GM19468 (cell line): ENCODE results near the gene SLC16A3.
"Not testable (repeated sequence)": the region's sequence is repeated elsewhere in the genome, so short reads cannot be mapped to it uniquely, and the experiment has no call there.

Source experiments
- ATAC-seq: cut with Tn5 transposase; IDR thresholded peaks from one replicate; pipeline ENCODE4 v1.9.1; 2021; ENCODE audit warnings: mild to moderate bottlenecking, moderate library complexity, moderate number of reproducible peaks; ENCODE audit not compliant: unreplicated experiment; ENCODE audit errors: extremely low read depth

SLC16A3 gene

GRCh38 chr17:82259972-82260961 lies 31.4 kb downstream of the SLC16A3 start:
- ATAC-seq = not testable (repeated sequence)

- ATAC-seq = no peak
These were observed 33.5 kb downstream of the SLC16A3 start for GRCh38 chr17:82262344-82262743.

DNA sequence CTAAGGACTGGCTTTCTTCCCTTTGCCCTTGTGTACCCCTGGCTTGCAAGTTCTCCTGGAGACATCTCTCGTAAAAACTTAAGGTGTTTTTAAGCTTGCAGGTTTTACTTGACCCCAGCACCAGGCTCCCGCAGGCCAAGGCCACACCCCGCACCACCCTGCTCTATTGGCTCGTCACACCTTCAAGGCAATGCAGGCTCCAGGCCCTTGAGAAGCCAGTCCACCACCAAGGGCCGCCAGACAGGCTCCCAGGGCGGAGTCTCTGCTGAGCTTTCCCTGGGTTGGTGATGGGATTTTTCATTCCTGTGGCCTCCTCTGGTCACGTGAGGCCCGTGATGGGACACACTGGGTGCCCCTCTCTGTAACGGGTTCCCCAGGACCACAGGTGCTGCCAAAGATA lies 34.8 kb downstream of the SLC16A3 start:
- no peak for ATAC-seq

DNA sequence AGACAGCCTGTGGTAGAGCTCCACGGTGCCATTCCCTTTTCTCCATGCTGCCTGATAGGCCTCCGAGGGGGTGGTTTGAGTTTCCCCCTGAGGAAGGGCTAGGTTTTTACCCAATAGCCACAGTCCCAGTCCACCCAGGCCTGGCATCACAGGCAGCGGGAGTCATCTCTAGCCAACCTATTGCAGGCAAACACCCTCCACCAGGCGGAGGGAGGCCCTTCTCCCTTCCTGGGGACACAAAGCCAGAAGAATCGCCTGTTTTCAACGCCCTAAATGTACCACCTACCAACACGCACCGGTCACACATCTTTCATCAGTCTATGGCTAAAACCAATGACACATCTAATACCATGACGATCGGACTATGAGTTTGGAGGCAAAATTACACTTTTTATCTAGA lies 37.3 kb downstream of the SLC16A3 start:
- no peak for ATAC-seq

DNA sequence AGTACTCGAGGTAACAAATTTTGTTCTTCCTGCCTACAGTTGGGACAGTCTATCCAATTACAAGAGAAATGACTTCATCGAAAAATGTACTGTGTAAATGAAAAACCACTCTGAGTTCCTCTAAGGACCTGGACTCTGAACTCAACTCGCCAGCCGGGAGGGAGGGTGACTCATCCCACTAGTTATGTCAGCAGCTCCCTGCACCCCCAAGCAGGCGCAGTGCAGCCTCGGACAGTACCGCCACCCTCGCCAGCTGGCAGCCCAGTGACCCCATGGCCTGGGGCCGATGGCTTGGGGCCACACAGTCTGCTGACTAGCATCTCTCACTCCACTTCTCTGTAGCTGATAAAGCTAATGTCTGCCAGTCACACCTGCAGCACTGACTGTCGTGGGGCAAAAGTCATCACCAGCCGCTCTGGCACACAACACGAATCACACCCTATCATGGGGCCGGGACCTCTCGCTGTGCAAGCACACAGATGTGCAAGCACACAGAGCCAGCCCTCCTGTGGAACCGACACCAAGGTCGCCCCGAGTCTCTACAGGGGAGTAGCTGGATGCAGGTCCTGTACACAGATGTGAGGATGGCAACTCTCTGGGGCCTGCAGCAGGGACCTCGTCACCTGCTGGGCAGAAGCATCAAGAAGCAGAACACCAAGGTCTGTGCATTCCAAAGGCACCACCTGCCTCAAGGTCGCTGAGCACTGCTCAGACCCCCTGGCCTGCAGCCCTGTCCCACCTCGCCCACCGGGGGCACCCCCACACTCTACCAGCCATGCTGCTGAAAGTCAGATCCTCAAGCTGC lies 38.9 kb downstream of the SLC16A3 start:
- no peak for ATAC-seq

DNA sequence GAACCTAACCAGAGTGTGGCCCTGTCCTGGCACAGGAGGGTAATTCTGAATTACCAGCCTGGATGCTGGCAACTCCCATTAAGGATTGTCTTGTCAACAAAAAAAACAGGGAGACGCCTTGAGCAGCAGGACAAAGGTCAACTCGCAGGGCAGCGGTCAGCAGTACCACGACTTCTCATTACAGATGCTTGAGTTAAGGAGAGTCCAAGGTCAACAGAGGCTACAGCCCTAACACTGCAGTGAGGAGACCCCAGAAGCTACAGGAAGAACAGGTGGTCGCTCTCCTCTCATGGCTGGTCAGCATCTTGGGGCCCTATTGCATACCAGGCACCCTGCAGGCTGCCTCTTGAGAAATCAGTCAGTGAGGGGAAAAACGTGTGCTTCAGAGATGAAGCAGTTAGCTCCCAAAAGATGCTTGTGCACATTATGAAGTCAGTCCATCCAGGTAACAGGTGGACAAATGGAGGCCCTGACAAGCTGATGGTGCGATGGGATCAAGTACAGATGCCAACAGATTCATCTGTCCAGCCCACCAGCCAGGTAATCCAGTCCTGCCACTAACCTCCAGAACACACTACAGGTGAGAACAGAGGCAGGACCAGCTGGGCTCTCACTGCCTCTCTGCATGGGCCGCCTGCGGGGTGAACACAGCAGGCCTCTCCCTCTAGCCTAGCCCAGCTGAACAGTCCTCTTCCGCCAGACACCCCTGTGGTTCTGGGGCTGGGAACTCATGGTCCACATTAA lies 40.5 kb downstream of the SLC16A3 start:
- no peak for ATAC-seq

DNA sequence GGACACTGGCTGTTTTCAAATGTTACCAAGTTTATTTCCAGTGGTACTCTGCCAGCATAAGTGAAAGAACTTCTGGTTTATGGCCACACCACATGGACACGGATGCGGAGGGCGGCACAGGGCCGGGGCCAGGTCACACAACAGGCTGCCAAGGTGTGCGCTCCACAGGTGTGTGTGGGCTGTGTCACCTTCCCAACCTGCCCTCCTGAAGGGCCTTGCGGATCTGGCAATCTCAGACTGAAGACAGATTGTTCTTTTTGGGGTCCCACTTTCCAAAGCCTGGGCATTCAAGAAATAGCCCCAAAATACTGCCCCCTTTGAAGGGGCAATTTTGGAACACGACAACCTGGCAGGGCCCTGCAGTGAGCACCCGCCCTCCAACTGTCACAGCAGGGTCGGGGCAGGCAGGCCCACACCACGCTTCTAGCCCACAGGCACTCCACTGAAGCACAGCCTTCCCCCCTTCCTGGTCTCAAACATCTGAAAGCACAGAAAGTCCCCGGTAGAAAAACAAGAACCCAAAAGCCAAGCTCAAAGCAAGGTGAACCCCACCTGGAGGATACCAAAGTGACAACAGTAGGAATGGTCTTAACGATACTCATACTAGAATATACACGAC lies 41.1 kb downstream of the SLC16A3 start:
- no peak for ATAC-seq

- no peak for ATAC-seq
These were observed 41.8 kb downstream of the SLC16A3 start for GRCh38 chr17:82270651-82271050.

GRCh38 chr17:82271401-82271800 lies 42.6 kb downstream of the SLC16A3 start:
- ATAC-seq = no peak

DNA sequence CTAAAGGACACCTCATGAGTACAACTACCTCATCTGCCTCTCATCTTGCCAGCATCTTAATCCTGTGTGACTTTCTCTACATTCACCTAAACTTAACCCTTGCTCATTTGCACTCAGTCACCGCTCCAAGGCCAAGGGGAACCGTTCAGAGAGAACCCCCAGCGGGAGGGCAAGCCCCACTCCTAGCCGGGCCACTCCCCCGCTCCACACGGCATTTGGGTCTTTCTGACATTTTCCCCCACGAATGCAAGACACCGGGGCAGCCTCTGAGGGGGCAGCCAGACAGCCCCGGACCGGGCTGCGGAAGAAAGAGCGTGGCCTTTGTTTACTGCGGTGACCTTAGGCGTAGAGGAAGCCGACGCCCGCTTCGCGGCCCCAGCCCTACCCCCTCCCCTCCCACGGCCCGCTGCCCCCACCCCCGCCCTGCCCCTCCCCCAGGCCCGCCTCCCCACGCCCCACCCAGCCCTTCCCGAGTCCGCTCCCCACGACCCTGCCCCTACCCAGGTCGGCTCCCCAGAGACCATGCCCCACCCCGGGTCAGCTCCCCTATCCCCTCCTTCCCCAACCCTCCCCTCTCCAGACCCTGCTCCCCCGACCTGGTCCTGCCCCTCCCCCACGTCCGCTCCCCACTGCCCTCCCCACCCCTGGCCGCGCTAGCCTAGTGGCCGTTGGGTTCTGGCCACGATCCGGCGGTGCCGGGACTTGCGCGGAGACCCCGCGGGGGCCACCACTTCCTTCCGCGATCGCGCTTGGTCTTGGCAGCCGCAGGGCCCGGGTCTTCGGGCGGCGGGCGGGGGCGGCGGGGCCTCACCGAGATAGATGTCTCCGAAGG lies 43.9 kb downstream of the SLC16A3 start:
- ATAC-seq = no peak

DNA sequence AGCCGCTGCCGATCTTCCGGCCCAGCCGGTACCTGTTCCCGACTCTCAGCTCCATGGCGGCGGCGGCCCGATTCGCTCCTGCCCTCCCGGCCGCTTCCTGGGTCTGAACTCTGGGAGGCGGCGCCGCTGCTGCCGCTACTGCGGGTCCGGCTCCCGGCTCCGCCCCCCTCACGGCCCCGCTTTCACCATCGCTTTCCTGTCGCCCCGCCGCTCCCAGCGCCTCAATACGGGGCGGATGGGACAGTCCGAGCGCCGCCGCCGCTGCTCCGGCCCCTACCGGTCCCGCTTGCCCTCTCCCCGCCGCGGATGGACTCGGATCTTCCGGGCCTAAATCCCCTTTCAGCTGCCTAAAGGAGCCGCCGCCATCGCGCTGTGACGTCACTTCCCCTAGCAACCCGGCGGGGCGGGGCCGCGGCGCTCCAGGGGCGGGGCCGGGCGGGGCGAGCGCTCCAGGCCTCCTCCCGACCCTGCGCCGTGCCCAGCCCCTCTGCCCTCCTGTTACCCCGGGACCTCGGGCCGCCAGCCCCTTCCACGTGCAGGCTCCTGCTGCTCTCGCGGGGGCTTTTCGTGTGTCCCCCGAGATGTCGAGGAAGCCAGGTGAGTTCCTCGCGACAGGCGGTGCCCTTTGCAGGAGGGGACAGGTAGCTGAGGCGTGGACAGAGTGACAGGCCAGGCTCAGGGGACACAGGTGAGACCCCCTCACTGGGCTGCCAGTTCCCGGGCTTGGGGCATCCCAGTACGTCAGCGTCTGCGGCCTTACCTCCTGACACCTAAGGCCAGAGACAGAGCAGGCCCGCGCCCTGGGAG lies 44.7 kb downstream of the SLC16A3 start, which contains the start of gene CSNK1D:
Gene CSNK1D (minus strand): TSS at position 374 of the 807 bp plus-strand sequence. CDS start 319 bp downstream, at position 55.
- no peak for ATAC-seq

DNA sequence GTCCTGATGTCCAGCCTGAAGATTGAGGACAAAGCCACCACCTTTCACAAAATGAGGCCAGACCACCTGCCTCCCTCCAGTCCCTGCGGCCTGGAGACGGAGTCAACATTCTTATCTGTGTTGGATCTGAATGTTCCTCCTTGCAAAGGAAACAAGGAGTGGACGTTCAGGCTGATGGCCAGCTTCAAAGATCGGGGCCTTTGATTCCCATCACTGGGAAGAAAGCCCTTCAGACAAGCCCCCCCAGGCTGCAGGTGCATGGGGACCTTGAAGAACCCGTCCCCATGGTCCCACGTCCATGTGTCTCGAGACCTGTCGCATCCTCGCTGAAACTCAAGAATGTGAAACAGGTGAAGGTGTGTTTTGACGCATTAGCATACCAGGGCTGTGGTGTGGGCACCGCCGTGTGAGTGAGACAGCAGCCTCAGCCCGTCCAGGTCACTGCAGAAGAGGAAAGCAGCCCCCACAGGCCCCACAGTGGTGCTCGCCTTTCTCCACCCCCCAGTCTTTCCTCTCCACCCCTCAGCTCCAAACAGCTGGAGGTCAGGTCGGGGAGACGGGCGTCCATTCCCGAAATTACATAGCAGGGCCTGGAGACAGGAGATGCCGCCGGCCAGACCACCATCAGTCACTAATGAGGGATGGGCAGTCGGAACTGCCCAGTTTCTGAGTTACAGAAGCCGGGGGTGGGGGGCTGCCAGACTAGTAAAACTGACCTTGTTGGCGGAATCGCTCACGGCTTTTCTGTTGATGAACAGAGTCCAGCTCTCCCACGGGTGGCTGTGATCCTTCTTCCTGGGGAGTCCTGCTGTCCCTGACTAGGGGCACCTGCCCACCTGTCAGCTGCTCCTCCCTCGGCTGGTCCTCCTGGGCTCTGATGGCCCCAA lies 45.5 kb downstream of the SLC16A3 start:
- no peak for ATAC-seq

DNA sequence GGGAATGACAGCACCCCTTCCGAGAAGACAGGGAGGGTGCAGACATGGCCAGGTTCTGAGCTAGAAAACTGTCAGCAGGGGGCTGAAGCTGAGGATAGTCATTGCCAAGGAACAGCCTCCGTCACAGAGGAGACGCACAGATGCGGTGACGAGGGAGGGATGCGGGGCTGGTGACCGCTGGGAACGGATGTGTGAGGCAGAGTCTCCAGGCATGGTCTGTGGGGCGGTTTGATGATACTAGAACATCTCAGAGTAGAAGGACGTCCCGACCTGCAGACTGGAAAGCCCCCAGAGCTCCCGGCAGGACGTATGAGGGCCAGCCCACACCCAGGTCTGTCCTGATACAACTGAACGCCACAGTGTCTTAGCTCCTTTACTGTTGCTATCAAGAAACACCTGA lies 46.5 kb downstream of the SLC16A3 start:
- ATAC-seq = no peak

GRCh38 chr17:82276938-82277337 lies 48.1 kb downstream of the SLC16A3 start:
- no peak for ATAC-seq

GRCh38 chr17:82277851-82278250 lies 49.0 kb downstream of the SLC16A3 start:
- no peak for ATAC-seq

GRCh38 chr17:82278308-82278707 lies 49.5 kb downstream of the SLC16A3 start:
- ATAC-seq = no peak

- no peak for ATAC-seq
These were observed 50.0 kb downstream of the SLC16A3 start for GRCh38 chr17:82278786-82279391.
